Measurements from ENCODE around the gene SELENOS.

Gene SELENOS

DNA sequence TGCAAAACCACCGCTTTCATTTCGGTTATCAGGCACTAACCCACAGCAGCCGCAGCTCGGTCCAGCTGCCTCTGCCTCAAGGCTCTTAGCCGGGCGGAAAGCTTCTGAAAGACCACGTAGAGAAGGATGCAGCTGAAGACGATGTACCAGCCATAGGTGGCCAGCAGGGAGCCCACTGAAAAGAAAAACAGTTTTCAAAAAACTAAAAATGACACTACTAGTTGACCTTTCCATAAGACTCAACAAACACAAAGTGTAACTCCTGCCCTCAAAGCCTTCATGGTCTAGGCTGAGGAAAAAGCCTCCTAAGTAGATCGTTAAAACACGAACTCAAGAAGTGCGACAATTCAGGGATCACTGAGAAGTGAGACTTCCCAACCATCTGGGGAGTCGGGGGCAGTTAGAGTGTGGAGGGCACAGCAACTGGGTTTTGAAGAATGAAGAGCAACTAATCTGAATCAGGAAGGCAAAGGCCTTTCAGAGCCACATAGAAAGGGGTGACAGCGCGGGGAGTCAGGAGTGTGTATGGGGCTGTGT lies 716 bp downstream of the SELENOS start:
- no peak for DNase-seq (ENCODE audit: low spot score)

DNA sequence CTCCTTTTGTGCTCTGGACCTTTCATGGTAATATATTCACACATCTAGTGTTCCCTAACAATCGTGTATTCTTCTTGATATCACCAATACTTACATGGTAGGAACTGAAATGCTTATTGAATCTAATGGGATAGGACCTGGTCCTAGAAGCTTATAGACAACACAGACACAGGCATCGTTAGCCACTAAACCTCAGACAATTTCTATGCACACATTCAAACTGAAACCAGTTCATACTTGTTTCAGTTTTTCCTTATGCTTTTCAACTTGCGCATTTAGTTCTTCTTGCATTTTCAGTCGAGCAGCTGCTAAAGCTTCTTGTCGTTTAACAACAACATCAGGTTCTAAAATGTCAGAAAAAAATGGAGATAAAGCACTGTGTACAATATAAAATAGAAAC lies 2.3 kb downstream of the SELENOS start:
- peak; percentile 61 for DNase-seq (ENCODE audit: low spot score)

DNA sequence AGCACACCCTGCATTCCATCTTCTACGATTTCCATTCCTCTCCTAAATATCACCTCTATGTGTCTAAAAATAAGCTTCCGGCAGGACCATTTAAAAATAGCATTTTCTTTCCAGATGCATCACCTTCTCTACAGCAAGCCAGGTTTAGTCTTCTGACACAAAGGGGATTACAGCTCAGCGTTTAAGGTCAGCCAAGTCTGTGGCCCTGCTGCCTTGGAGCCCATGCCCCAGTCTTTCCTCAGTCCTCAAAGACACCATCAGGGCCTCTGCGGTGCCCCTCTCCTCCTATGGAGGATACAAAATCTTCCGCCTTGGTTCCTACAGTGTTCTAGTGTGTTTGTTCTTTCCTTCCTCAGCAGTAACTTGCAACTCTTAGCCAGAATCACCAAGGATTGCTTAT lies 3.8 kb downstream of the SELENOS start:
- DNase-seq (ENCODE audit: low spot score), result no peak

DNA sequence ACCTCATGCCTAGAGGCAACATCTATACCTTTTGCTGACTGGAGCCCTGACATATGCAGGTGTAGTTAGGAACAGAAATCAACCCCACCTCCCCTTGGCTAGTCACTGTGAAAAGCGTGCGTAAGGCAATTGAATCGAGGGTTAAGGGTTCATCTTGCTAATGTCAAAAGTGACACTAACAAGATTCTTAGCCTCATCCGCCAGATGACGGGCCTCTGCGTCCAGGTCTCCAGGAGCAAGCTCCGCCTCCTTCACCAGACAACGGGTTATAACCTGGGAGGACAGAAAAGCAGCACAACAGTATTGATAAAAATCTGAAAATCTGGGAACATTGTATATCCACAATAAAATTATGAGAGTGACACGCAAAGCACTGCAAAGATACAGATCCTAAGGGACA lies 4.7 kb downstream of the SELENOS start:
- DNase-seq (ENCODE audit: low spot score), result no peak

DNA sequence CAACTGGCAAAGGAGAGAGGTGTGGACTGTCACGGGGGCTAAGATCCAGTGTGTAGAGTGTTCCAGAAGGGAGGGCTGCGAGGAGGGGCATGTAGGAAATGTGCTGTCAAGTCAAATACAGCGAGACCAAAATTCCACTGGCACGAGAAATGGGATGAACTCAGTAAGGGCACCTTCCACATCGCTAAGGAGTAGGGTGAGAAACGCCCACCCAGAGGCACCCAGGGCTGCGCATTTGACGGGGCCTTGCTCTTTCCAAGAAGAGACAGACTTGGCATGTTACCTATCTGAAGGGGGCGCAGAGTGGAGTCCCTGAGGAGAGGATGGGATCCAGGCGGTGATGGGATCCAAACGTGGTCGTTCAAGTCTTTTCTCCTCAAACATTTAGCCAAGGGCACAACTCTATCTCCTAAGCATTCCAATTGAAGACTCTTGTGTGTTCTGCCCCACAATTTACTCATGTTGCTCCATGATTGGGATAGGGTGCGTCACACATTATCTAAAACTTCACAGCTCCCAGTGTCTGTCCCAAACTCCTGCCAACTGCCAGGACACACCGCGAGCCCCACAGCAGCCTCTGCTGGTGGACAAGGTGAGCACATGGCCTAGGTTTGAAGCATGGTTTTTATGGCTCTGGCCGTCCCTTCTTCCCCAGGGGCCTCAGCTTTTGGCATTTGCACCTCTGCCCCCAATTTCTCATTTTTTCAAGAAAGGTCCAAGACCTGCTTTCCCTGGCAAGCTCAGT lies 7.6 kb downstream of the SELENOS start:
- no peak for DNase-seq (ENCODE audit: low spot score)

DNA sequence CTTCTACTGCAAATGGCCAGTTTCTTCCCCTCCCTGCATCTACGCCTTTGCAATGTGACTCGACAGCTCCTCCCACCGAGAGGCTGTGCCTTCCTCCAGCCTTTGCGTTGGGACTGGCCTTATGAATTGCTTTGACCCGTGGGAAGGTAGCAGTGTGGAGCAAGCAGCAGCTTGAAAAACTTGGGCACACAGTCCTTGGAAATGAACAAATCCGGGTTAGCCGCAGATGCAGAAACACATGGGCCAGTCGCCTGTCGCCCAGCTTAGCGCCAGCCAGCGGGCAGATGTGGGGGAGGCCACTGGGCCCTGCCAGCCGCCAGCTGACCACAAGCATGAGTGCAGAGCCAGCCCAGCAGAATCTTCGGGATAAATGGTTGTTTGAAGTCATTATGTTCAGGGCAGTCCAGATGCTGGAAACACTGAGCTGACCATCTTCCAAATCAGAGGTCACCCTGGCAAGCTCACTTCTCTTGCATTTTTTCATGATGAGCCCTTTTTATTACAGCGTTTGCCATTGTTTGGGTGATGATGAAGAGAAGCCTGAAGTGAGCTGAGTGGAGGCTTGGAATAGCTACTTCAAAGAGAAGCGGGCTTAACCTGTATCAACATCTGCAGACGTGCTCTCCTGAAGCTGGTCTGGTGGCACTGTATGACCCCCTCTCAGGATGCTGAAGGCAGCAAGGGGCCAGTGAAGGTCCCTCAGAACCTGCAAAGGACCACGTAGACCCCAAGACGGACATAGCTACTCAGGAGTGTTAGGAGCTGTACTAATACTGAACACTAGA lies 9.8 kb downstream of the SELENOS start:
- no peak for DNase-seq (ENCODE audit: low spot score)

DNA sequence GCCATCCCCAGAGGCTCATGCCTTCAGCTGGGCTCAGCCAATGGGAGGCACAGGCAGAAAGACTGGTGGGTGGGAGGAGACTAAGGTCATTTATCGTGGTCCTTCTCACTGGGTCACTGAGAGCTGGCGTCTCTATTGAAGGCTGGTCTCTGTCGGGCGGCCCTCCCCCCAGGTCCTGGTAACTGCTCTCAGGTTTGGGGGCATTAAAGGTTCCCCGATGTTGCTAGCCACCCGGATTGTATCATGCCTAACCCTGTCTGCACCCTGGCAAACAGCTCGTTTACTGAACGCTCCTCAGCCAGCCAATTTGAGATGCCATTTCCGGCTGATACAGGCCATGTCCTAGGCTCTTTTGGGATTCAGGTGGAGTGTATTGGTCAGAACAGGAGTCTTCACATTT lies 10.5 kb downstream of the SELENOS start:
- no peak for DNase-seq (ENCODE audit: low spot score)

DNA sequence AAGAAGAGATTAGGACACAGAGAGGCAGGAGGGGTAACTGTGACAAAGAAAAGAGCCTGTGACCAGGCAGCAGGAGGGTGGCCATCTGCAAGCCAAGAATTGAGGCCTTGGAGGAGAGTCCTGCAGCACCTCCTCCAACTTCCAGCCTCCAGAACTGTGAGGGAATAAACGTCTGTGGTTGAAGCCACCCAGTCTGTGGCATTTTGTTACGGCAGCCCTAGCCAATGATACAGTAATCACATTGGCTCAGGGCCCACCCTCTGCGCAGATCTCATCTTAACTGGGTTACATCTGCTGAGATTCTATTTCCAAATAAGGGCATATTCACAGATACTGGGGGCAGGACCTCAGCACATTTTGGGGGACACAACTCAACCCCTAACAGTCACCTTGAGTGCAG lies 11.3 kb downstream of the SELENOS start:
- DNase-seq (ENCODE audit: low spot score), result no peak

DNA sequence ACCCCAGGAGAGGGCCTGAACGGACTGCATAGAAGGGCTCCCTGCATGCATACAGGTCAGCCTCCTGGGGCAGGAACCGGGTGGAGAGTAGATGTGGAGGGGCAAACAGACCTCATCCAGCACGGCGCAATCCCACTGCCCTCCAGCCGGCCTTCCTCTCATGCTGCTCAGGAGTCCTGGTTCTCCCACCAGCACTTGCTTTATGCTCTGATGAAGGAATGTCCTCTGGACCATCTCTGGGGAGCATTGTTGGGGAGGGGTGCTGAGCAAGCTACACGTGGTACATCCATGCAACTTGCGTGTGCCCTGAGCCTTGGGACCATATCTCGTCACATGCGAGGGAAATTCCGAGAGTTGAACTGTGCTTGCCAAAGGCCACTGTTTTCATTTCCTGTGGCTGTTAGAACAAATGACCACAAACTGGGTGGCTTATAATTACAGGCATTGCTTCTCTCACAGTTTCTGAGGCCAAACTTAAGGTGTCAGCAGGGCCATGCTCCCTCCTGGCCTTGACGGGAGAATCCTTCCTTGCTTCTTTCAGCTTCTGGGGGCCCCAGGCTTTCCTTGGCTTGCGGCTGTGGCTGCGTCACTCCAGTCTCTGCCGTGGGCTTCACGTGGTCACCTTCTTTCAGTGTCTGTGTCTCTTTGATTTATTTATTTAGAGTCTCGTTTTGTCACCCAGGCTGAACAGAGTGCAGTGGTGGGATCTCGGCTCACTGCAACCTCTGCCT lies 12.2 kb downstream of the SELENOS start:
- no peak for DNase-seq (ENCODE audit: low spot score)

DNA sequence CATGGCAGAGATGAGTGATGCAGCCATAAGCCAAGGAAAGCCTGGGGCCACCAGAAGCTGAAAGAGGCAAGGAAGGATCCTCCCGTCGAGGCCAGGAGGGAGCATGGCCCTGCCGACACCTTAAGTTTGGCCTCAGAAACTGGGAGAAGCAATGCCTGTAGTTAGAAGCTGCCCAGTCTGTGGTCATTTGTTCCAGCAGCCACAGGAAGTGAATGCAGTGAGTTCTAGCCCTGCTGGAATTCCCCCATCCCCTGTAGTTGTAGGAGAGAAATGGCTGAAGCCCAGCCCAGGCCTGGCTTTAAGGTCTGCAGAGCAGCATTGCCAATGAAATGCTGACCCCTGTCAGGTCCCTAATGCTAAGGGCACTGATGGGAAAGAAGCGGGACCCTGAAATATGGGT lies 13.3 kb downstream of the SELENOS start:
- DNase-seq (ENCODE audit: low spot score), result no peak

DNA sequence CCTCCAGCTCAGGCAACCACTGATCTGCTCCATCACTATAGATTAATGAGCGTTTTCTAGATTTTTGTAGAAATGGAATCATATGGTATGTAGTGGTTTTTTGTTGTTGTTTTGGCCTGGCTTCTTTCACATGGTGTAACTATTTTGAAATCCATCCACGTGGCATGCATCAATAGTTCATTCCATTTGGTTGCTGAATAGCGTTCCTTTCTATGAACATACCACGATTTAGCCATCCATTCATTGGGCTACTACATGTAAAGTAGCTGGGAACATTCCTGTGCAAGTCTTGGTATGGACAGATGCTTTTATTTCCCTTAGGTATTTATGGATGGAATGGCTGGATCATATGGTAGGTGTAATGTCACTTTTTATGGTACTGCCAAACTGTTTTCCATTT lies 14.7 kb downstream of the SELENOS start:
- DNase-seq (ENCODE audit: low spot score), result no peak

DNA sequence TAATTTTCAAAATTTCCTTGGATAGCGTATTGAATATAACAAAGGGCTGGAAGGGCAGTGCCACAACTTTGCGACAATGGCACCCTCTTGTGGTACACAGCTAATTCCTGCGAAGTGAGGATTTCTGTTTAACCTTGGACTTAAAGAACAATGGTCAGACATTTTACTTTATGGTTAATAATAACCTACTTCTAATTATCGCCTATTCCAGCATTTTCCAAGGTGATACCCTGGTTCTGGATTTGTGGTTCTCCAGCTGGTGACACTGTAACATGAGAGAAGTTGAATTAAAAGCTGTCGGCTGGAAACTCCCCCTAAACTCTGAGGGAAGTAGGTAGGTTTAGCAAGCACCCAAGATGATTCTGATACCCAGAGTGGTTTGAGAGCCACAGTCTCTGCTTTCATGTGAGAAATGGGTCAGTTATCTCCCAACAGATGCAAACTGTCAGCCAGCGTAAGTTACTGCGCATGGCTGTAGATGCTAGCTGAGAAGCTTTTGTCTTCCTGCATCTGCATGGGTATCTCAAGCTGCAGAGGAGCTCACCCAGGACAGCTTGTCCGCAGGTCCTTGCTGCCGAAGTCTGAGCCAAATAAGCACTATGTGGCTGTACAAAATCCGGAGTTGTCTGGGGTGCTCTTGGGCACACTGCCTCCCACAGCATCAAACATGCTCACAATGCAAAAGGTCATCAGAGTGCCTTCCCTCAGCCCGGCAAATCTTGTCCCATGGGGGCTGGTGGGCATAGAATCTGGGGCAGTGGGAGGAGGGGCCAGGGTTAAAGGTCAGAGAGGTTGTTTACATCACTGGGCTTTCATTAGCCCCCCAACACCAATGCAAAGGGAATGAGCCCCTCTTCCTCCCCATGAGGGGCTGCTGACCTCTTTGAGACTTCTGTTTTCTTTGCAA lies 18.8 kb downstream of the SELENOS start:
- DNase-seq (ENCODE audit: low spot score), result peak; percentile 70

DNA sequence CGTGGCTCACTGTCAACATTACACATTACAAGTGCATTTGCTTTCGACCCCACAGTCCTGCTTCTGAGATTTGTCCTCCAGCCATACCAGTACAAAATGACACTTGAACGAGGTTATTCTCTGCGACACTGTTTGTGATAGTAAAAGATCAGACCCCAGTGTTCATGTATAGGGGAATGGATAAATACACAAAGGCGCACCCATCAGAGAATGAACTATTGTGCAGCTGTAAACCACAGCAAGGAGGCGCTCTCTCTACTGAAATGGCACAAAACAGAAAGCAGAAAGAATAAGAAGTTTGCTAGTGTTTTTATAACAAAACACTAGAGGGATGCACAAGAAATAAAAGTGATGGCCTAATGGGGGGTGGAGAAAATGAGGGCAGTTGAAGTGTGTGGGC lies 20.5 kb downstream of the SELENOS start:
- no peak for DNase-seq (ENCODE audit: low spot score)

DNA sequence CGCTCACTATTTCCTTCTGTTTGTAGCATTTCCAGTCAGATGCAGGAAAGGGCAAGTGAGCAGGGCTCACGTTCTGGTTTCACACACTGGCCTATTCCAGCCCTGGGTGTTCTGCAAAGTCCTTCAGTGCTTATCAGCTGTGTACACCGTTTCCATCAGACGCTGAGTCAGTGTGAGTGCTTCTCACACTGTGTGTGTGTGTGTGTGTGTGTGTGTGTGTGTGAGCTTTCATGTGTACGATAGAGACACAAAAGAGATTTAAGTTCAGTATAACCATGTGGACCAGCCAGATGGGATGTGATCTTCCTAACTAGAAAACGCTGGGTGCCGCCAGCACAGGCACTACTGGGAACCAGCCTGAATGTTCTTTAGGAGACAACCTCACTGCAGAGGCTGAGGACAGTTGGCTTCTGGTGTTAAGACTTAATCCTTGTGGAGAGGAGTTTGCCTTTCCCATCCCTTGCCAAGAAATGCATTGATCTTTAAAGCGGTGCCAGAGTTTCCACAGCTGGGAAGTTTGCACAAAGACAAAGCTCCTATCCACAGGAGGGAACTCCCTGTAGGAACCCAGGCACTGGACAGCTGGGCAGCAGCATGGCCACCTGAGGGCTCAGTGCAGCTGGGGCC lies 21.6 kb downstream of the SELENOS start:
- no peak for DNase-seq (ENCODE audit: low spot score)

DNA sequence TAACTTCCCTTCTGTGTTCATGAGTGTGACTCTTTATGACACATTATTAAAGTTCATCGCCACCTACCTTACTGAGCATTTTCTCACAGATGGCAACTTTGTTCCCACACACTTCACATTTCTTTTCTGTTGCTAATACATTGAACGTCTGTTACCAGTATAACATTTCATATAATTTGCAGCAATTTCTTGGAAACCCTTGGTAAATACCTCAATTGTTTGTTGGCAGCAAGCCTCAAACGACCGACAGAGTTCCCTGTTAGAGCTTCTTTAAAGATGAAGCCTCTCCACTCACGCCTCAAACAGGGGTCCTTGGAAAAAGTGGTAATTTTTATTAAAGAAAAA lies 22.3 kb downstream of the SELENOS start:
- no peak for DNase-seq (ENCODE audit: low spot score)

DNA sequence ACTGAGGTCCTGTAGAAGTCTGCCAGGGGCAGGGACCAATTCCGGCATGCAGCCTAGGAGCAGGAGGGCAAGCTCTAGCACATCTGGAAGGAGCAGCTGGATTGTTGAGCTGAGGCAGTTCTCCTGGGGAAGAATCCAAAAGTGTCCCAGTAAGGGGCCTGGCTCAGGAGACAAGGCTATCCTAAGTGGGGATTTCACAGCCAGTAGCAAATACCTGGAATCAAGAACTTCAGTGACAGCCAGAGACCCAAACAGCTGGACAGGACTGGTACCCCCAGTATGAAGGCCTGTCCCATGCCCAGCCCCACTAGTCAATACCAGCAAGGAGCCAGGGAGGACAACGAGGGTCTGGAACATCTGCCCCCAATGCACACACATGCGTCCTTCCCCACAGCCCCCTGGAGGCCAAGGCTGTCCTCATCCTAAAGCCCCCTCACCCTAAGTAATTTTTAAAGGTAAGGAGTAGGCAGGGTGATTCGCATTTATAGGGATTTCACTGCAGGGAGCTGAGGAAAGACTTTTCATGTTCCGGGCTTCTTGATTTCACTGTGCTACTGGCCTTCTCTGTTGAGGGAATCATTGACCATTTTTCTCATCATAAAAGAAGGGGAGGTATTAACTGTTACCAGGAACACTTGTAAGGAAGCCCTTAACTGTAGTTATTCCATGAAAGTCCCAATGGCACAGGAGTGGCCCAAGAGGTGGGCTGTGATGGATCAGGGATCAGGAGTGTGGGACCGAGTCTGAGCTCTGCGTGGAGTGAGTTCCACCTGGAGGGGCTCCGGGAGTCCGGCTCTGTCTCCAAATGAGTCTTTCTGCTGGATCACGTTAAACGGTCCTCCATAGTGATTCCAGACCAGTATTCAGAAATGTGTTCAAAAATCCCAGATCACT lies 22.9 kb downstream of the SELENOS start:
- DNase-seq (ENCODE audit: low spot score), result no peak

DNA sequence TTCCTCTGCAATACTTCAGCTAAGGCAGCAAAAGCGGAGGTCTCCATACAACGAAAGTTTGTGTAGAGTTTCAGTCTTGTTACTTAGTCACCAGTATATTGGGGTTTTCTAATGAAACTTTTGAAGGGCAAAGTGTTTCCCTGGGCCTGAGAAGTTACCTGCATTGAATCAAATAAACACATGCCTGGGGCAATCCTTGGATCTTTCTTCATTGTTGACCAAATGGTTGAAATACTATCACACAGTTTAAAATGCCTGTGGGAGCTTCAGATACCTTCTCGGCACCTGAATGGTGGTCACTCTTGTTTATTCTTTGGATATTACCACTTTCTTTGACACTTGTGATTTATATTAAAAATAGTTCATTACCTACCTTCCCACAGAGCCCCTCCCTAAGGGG lies 24.4 kb downstream of the SELENOS start:
- DNase-seq (ENCODE audit: low spot score), result no peak

DNA sequence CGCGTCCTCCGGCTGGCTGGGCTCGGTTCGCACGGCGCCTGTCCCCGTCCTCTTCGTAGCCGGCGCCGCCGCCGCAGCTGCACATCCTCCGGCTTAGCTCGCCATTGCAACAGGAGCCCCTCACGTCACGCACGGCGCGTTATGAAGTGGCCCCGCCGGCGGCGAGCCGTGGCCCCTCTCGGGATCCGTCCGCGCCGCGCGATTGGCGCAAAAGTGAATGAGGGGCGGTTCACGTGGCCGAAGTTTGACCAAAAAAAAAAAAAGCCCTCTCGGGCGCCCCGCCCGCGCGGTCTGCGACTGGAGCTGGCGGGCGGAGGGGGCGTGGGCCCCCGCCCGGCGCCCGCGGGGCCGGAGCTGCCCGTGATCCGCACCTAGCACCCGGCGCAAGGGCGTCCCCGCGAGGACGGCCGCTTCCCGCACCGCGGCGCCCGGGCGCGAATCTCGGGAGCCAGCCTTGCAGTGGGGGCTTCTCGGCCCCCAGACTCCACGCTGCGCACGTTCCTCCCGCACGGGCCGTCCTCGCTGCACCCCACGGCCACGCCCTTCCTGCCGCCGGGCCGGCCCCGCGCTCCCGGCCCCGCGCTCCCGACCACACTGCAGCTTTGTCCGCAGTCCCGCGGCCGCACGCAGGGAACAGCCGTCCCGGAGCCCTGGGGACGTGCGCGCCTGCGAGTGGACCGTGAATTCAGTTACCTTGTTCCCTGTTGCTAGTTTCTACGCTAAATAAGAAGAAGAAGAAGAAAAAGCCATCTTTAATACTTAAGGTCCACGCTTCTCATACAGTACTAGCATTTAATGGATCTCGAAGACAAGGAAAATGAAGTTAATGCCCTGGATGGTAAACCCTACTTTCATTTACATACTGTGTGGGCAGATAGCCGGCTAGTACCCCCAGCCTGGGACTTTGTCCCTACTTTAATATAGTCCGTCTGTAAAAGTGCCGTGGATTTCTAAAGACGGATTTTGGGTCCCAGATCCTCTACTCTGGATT lies 25.2 kb downstream of the SELENOS start, which contains the start of gene CHSY1:
Gene CHSY1 (minus strand): TSS at position 219 of the 991 bp plus-strand sequence. CDS start 592 bp downstream, outside the sequence.
- peak; percentile 90 for DNase-seq (ENCODE audit: low spot score)

Data from activated CD4-positive, alpha-beta T cell treated with anti-CD3 and anti-CD28 coated beads, Interleukin-2, Interleukin-4, amounts not matched to agents 100 ng/mL and 50 ng/mL, durations not matched to agents 16 hours and 8 hours (primary cell).